OCI-LY1 (cell line): Measurements from ENCODE around the gene TENT4A.

Experiments used
- CTCF ChIP-seq: fragments of 200-600 bp; sonication (generic), shearing (Covaris generic); IDR thresholded peaks from 2 replicates; pipeline ENCODE4 v1.5.1; 2017; ENCODE audit warnings: mild to moderate bottlenecking, antibody characterized with exemption, low read length, moderate library complexity, mixed read lengths
- EZH2 ChIP-seq: fragments of 200-600 bp; sonication (generic), shearing (Covaris generic); IDR thresholded peaks from 2 replicates; pipeline ENCODE4 v1.8.0; 2017; ENCODE audit warnings: borderline replicate concordance, mixed run types, mild to moderate bottlenecking, antibody characterized with exemption, low read length, moderate library complexity, mixed read lengths

DNA sequence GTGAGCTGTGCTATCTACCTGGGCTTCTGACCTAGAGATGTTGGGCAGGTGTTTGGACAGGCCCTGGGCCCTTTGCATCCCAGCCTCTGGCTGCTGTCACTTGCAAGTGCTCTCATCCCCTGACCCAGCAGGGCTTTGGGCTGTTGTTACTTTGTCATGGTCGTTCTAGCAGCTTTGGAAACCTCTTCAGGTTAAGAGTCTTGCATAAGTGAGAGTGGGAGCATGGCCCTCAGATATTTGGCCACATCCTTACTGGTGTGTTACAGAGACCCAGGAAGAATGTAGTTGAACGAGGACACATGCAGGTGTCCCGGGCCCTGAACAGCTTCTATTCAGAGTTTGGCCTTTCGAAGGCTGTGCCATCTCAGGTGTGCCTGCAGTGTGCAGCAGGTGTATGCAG, 4.5 kb downstream of the TENT4A start:
- no peak for TF ChIP-seq CTCF
- TF ChIP-seq EZH2, result no peak
